WTC11 (cell line): ENCODE data around the gene IRX5. TPM values are rescaled to one million over a fixed set of nuclear protein-coding genes. Genes with fewer than 3 reads are reported as not detected.
A peak's percentile ranks its signal among the peaks of the same experiment; 100 is the strongest.

Experiments used
- ATAC-seq: fragments of 200-7000 bp; cut with Tn5 transposase; 2 replicates; pipeline ENCODE4 v1.10.0; 2021; ENCODE audit warnings: mild to moderate bottlenecking, moderate library complexity
- CTCF ChIA-PET: fragments of 300-600 bp; sonication (Branson Sonifier 250); formaldehyde crosslinking; loops from one replicate; lab custom pipeline; 2021; ENCODE audit warnings: antibody characterized with exemption; lab: Charles Lee
- POLR2A ChIA-PET: fragments of 350-600 bp; sonication (Branson Sonifier 250); formaldehyde crosslinking; loops from one replicate; lab custom pipeline; 2021; ENCODE audit warnings: antibody characterized with exemption; lab: Charles Lee
- DNase-seq: peaks from one replicate; pipeline ENCODE4 v3.0.0; 2021; ENCODE audit warnings: low spot score
- H3K27ac Mint-ChIP-seq: 2 replicates; pipeline ENCODE4 v1.8.0; 2021; ENCODE audit warnings: mixed read lengths
- H3K27me3 Mint-ChIP-seq: 2 replicates; pipeline ENCODE4 v1.8.0; 2021; ENCODE audit warnings: low read depth, mild to moderate bottlenecking, moderate library complexity, mixed read lengths
- H3K36me3 Mint-ChIP-seq: 2 replicates; pipeline ENCODE4 v1.8.0; 2021; ENCODE audit warnings: mixed read lengths
- H3K4me1 Mint-ChIP-seq: 2 replicates; pipeline ENCODE4 v1.8.0; 2022; ENCODE audit warnings: mixed read lengths
- H3K4me3 Mint-ChIP-seq: 2 replicates; pipeline ENCODE4 v1.8.0; 2021; ENCODE audit warnings: mild to moderate bottlenecking, moderate library complexity, mixed read lengths
- H3K9me3 Mint-ChIP-seq: 2 replicates; pipeline ENCODE4 v1.8.0; 2021; ENCODE audit warnings: mixed read lengths
- ATF1 ChIP-seq: sonication (generic); formaldehyde crosslinking; IDR thresholded peaks from 2 replicates; pipeline ENCODE4 v1.8.1; 2023; ENCODE audit warnings: mild to moderate bottlenecking, moderate library complexity, missing genetic modification reagents
- CREM ChIP-seq: sonication (generic); formaldehyde crosslinking; IDR thresholded peaks from 2 replicates; pipeline ENCODE4 v1.8.1; 2022; ENCODE audit warnings: mild to moderate bottlenecking, missing genetic modification reagents, moderate library complexity
- HMGA2 ChIP-seq: fragments of 250-450 bp; sonication (Bioruptor Pico); IDR thresholded peaks from 2 replicates; pipeline ENCODE4 v1.4.0; 2021; ENCODE audit warnings: mild to moderate bottlenecking, moderate library complexity
- NFE2L1 ChIP-seq: sonication (generic); formaldehyde crosslinking; IDR thresholded peaks from 2 replicates; pipeline ENCODE4 v1.8.1; 2023; ENCODE audit warnings: missing genetic modification reagents
- RORB ChIP-seq: fragments of 250-450 bp; sonication (Bioruptor Pico); IDR thresholded peaks from 2 replicates; pipeline ENCODE4 v1.9.0; 2021; ENCODE audit warnings: mild to moderate bottlenecking
- SOX15 ChIP-seq: fragments of 250-450 bp; sonication (Bioruptor Pico); IDR thresholded peaks from 2 replicates; pipeline ENCODE4 v1.9.0; 2021; ENCODE audit warnings: mild to moderate bottlenecking
- TP53 ChIP-seq: sonication (generic); formaldehyde crosslinking; IDR thresholded peaks from 2 replicates; pipeline ENCODE4 v1.8.1; 2023; ENCODE audit warnings: mild to moderate bottlenecking, missing genetic modification reagents
- ZNF138 ChIP-seq: sonication (generic); formaldehyde crosslinking; conservative IDR thresholded peaks from 2 replicates; pipeline ENCODE4 v1.8.1; 2022; ENCODE audit warnings: mild to moderate bottlenecking, moderate library complexity, missing genetic modification reagents
- ZNF317 ChIP-seq: sonication (generic); formaldehyde crosslinking; IDR thresholded peaks from 2 replicates; pipeline ENCODE4 v1.8.1; 2023; ENCODE audit warnings: low read depth, mild to moderate bottlenecking, moderate library complexity, missing genetic modification reagents, borderline replicate concordance
- ZNF423 ChIP-seq: fragments of 250-450 bp; sonication (Bioruptor Pico); IDR thresholded peaks from 2 replicates; pipeline ENCODE4 v2.1.2; 2022; ENCODE audit warnings: mild to moderate bottlenecking, moderate library complexity
- ZNF671 ChIP-seq: fragments of 250-450 bp; sonication (Bioruptor Pico); IDR thresholded peaks from 2 replicates; pipeline ENCODE4 v1.8.0; 2021; ENCODE audit warnings: mild to moderate bottlenecking
- total RNA-seq: library from RNA; stranded (reverse); gene quantifications from 3 replicates; pipeline ENCODE4 v1.2.3, GENCODE V29; 2021
- TF ChIP-seq, protein P1 (sequence below): sonication (generic); formaldehyde crosslinking; IDR thresholded peaks from 2 replicates; pipeline ENCODE4 v1.8.0; 2023; ENCODE audit warnings: missing genetic modification reagents, mild to moderate bottlenecking, borderline replicate concordance
- TF ChIP-seq, protein P2 (sequence below): fragments of 200-600 bp; IDR thresholded peaks from 2 replicates; pipeline ENCODE4 v1.8.0; 2022; ENCODE audit warnings: antibody characterized with exemption
- TF ChIP-seq, protein P3 (sequence below): sonication (generic); formaldehyde crosslinking; IDR thresholded peaks from 2 replicates; pipeline ENCODE4 v1.8.0; 2022; ENCODE audit warnings: mild to moderate bottlenecking, missing genetic modification reagents
- TF ChIP-seq, protein P4 (sequence below): sonication (generic); formaldehyde crosslinking; IDR thresholded peaks from 2 replicates; pipeline ENCODE4 v1.8.1; 2023; ENCODE audit warnings: mild to moderate bottlenecking, missing genetic modification reagents, moderate library complexity
- TF ChIP-seq, protein P5 (sequence below): sonication (generic); formaldehyde crosslinking; IDR thresholded peaks from 2 replicates; pipeline ENCODE4 v1.8.0; 2023; ENCODE audit warnings: mild to moderate bottlenecking, missing genetic modification reagents

IRX5 gene
- total RNA-seq, 1 experiment from 2014 or later: 0.35 TPM

DNA sequence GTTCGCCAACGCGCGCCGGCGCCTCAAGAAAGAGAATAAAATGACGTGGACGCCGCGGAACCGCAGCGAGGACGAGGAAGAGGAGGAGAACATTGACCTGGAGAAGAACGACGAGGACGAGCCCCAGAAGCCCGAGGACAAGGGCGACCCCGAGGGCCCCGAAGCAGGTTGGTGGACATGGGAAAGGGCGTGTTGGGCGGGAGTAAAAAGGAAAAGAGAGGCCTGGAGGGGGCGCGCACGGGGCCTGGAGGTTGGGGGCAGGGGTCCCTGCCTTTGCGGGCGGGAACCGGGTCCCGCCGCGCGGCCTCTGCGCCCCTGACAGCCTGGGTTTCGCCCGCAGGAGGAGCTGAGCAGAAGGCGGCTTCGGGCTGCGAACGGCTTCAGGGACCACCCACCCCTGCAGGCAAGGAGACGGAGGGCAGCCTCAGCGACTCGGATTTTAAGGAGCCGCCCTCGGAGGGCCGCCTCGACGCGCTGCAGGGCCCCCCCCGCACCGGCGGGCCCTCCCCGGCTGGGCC lies 2.1 kb downstream of the IRX5 start:
- ChIA-PET POLR2A (no interaction called here), CTCF (interaction anchor here (0.9 kb wide), 1 partner anchor 90 kb away, joined by 3 read pairs; no protein-coding TSS in a partner anchor)
- no peak for TF ChIP-seq TP53 (CRISPR knock-in tag)
- TF ChIP-seq HMGA2 (CRISPR knock-in tag): no peak
- no peak for TF ChIP-seq ATF1
- TF ChIP-seq SOX15 (CRISPR knock-in tag): no peak
- Mint-ChIP-seq H3K27me3 (peaks cover 89% of the 10 kb centered on the region), H3K4me3 (peak overlapping the region; percentile 70), H3K27ac (no peak overlapping the region), H3K9me3 (no peaks in the 10 kb centered on the region), H3K36me3 (peaks cover 2% of the 10 kb centered on the region; the same call in 1 of the 2 replicates), H3K4me1 (peaks cover 46% of the 10 kb centered on the region)
- peak; percentile 60 for DNase-seq
- ATAC-seq: no peak

DNA sequence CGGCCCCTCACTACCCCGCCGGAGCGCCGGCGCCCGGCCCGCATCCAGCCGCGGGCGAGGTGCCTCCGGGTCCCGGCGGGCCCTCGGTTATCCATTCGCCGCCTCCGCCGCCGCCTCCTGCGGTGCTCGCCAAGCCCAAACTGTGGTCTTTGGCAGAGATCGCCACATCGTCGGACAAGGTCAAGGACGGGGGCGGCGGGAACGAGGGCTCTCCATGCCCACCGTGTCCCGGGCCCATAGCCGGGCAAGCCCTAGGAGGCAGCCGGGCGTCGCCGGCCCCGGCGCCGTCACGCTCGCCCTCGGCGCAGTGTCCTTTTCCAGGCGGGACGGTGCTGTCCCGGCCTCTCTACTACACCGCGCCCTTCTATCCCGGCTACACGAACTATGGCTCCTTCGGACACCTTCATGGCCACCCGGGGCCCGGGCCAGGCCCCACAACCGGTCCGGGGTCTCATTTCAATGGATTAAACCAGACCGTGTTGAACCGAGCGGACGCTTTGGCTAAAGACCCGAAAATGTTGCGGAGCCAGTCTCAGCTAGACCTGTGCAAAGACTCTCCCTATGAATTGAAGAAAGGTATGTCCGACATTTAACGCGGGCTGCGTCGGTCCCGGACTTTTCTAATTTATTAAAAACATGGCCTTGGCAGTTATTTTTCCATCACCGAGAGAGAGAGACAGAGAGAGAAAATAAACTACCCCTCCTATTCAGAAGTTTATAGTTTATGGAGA lies 2.8 kb downstream of the IRX5 start:
- ATAC-seq: no peak
- H3K36me3 Mint-ChIP-seq: peaks cover 2% of the 10 kb centered on the region; the same call in 1 of the 2 replicates
- H3K9me3 Mint-ChIP-seq: no peaks in the 10 kb centered on the region
- TF ChIP-seq, protein P1, sequence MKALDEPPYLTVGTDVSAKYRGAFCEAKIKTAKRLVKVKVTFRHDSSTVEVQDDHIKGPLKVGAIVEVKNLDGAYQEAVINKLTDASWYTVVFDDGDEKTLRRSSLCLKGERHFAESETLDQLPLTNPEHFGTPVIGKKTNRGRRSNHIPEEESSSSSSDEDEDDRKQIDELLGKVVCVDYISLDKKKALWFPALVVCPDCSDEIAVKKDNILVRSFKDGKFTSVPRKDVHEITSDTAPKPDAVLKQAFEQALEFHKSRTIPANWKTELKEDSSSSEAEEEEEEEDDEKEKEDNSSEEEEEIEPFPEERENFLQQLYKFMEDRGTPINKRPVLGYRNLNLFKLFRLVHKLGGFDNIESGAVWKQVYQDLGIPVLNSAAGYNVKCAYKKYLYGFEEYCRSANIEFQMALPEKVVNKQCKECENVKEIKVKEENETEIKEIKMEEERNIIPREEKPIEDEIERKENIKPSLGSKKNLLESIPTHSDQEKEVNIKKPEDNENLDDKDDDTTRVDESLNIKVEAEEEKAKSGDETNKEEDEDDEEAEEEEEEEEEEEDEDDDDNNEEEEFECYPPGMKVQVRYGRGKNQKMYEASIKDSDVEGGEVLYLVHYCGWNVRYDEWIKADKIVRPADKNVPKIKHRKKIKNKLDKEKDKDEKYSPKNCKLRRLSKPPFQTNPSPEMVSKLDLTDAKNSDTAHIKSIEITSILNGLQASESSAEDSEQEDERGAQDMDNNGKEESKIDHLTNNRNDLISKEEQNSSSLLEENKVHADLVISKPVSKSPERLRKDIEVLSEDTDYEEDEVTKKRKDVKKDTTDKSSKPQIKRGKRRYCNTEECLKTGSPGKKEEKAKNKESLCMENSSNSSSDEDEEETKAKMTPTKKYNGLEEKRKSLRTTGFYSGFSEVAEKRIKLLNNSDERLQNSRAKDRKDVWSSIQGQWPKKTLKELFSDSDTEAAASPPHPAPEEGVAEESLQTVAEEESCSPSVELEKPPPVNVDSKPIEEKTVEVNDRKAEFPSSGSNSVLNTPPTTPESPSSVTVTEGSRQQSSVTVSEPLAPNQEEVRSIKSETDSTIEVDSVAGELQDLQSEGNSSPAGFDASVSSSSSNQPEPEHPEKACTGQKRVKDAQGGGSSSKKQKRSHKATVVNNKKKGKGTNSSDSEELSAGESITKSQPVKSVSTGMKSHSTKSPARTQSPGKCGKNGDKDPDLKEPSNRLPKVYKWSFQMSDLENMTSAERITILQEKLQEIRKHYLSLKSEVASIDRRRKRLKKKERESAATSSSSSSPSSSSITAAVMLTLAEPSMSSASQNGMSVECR (CRISPR knock-in tag): no peak
- TF ChIP-seq, protein P2, sequence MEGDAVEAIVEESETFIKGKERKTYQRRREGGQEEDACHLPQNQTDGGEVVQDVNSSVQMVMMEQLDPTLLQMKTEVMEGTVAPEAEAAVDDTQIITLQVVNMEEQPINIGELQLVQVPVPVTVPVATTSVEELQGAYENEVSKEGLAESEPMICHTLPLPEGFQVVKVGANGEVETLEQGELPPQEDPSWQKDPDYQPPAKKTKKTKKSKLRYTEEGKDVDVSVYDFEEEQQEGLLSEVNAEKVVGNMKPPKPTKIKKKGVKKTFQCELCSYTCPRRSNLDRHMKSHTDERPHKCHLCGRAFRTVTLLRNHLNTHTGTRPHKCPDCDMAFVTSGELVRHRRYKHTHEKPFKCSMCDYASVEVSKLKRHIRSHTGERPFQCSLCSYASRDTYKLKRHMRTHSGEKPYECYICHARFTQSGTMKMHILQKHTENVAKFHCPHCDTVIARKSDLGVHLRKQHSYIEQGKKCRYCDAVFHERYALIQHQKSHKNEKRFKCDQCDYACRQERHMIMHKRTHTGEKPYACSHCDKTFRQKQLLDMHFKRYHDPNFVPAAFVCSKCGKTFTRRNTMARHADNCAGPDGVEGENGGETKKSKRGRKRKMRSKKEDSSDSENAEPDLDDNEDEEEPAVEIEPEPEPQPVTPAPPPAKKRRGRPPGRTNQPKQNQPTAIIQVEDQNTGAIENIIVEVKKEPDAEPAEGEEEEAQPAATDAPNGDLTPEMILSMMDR: no peak
- TF ChIP-seq, protein P3, sequence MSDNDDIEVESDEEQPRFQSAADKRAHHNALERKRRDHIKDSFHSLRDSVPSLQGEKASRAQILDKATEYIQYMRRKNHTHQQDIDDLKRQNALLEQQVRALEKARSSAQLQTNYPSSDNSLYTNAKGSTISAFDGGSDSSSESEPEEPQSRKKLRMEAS (CRISPR knock-in tag): no peak
- no peak for TF ChIP-seq NFE2L1 (CRISPR knock-in tag)
- TF ChIP-seq, protein P4, sequence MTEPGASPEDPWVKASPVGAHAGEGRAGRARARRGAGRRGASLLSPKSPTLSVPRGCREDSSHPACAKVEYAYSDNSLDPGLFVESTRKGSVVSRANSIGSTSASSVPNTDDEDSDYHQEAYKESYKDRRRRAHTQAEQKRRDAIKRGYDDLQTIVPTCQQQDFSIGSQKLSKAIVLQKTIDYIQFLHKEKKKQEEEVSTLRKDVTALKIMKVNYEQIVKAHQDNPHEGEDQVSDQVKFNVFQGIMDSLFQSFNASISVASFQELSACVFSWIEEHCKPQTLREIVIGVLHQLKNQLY (CRISPR knock-in tag): no peak
- no peak for TF ChIP-seq ZNF671
- TF ChIP-seq ZNF317 (CRISPR knock-in tag): no peak
- no peak for TF ChIP-seq ZNF138
- no peak for TF ChIP-seq RORB (CRISPR knock-in tag)
- no peak for TF ChIP-seq ZNF423 (CRISPR knock-in tag)
- TF ChIP-seq CREM (CRISPR knock-in tag): no peak
- TF ChIP-seq, protein P5, sequence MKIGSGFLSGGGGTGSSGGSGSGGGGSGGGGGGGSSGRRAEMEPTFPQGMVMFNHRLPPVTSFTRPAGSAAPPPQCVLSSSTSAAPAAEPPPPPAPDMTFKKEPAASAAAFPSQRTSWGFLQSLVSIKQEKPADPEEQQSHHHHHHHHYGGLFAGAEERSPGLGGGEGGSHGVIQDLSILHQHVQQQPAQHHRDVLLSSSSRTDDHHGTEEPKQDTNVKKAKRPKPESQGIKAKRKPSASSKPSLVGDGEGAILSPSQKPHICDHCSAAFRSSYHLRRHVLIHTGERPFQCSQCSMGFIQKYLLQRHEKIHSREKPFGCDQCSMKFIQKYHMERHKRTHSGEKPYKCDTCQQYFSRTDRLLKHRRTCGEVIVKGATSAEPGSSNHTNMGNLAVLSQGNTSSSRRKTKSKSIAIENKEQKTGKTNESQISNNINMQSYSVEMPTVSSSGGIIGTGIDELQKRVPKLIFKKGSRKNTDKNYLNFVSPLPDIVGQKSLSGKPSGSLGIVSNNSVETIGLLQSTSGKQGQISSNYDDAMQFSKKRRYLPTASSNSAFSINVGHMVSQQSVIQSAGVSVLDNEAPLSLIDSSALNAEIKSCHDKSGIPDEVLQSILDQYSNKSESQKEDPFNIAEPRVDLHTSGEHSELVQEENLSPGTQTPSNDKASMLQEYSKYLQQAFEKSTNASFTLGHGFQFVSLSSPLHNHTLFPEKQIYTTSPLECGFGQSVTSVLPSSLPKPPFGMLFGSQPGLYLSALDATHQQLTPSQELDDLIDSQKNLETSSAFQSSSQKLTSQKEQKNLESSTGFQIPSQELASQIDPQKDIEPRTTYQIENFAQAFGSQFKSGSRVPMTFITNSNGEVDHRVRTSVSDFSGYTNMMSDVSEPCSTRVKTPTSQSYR (CRISPR knock-in tag): no peak
- TF ChIP-seq, all 79 proteins: peak for 0
- Mint-ChIP-seq H3K4me1 (peaks cover 48% of the 10 kb centered on the region), H3K4me3 (peak overlapping the region; percentile 62), H3K27ac (no peak overlapping the region), H3K27me3 (peaks cover 89% of the 10 kb centered on the region)
- CTCF ChIA-PET: interaction anchor here (0.9 kb wide), 1 partner anchor 89 kb away, joined by 3 read pairs; no protein-coding TSS in a partner anchor
- peak; percentile 33 for DNase-seq
- POLR2A ChIA-PET: no interaction called here
